ENCODE results near the gene HOXB1. TPM values are rescaled to one million over a fixed set of nuclear protein-coding genes. Genes with fewer than 3 reads are reported as not detected.
A peak's percentile ranks its signal among the peaks of the same experiment; 100 is the strongest.

The HOXB1 gene
- total and polyA plus RNA-seq, 10 donors: 0.06 TPM; not detected in 9

- TF ChIP-seq POLR2A (IDR thresholded peaks at IDR 0.05) (no peak), CTCF (IDR thresholded peaks at IDR 0.05 in 8 of 11, conservative IDR thresholded peaks at IDR 0.05 in 3 of 11) (no peak), POLR2AphosphoS5 (IDR thresholded peaks at IDR 0.05) (no peak)
- Histone ChIP-seq H3K4me1 (peaks cover 0 to 76% (median 12%) of the 10 kb centered on the region in 6 donors), H3K27me3 (replicated peaks in 1 of 7) (peaks cover 0 to 72% (median 18%) of the 10 kb centered on the region in 7 donors), H3K27ac (peak overlapping the region in 7 of 8 donors; percentile 55 to 89 (median 70)), H3K36me3 (no peaks in the 10 kb centered on the region), H3K9me3 (no peaks in the 10 kb centered on the region), H3K4me3 (peak overlapping the region in 5 of 8 donors; percentile 20 to 59 (median 26))
- no peak for DNase-seq
- intact Hi-C loops (cut with DNase I; ENCODE audit: low total_unique reads): no loop called here
- WGBS, 5 donors: 63 to 84% (median 71%) methylated on average over 10 of the region's 10 CpGs
Observed at GRCh38 chr17:48563867-48564187, 33.0 kb upstream of the HOXB1 start.

- WGBS, 5 donors: 74 to 93% (median 86%) methylated on average over 6 of the region's 6 CpGs
- TF ChIP-seq POLR2A (IDR thresholded peaks at IDR 0.05): no peak
- no peak for TF ChIP-seq POLR2AphosphoS5 (IDR thresholded peaks at IDR 0.05)
- no peak for TF ChIP-seq CTCF (IDR thresholded peaks at IDR 0.05 in 8 of 11, conservative IDR thresholded peaks at IDR 0.05 in 3 of 11)
- H3K27me3 ChIP-seq (replicated peaks in 1 of 7): peaks cover 0 to 69% (median 14%) of the 10 kb centered on the region in 7 donors
- no peaks in the 10 kb centered on the region for H3K36me3 ChIP-seq
- H3K9me3 ChIP-seq: no peaks in the 10 kb centered on the region
- intact Hi-C loops (cut with DNase I; ENCODE audit: low total_unique reads): no loop called here
- peak overlapping the region in 7 of 8 donors; percentile 55 to 89 (median 70) for H3K27ac ChIP-seq
- H3K4me3 ChIP-seq: peak overlapping the region in 4 of 8 donors; percentile 20 to 59 (median 34)
- DNase-seq: no peak
- H3K4me1 ChIP-seq: peaks cover 0 to 73% (median 11%) of the 10 kb centered on the region in 6 donors
Observed at GRCh38 chr17:48563385-48563838, 32.6 kb upstream of the HOXB1 start.

- Histone ChIP-seq H3K36me3 (no peaks in the 10 kb centered on the region), H3K4me3 (peak overlapping the region in 3 of 8 donors; percentile 26 to 59 (median 42)), H3K4me1 (peaks cover 0 to 73% (median 10%) of the 10 kb centered on the region in 6 donors), H3K9me3 (no peaks in the 10 kb centered on the region), H3K27ac (peak overlapping the region in 7 of 8 donors; percentile 25 to 89 (median 68)), H3K27me3 (replicated peaks in 1 of 7) (peaks cover 0 to 69% (median 9%) of the 10 kb centered on the region in 7 donors)
- DNase-seq: no peak
- TF ChIP-seq POLR2AphosphoS5 (IDR thresholded peaks at IDR 0.05) (no peak), CTCF (IDR thresholded peaks at IDR 0.05 in 8 of 11, conservative IDR thresholded peaks at IDR 0.05 in 3 of 11) (no peak), POLR2A (IDR thresholded peaks at IDR 0.05) (no peak)
- intact Hi-C loops (cut with DNase I; ENCODE audit: low total_unique reads): no loop called here
- WGBS, 5 donors: 78 to 88% (median 84%) methylated on average over 5 of the region's 5 CpGs
Observed at GRCh38 chr17:48562934-48563333, 32.1 kb upstream of the HOXB1 start.

GRCh38 chr17:48561884-48562810 lies 31.3 kb upstream of the HOXB1 start:
- Histone ChIP-seq H3K4me1 (peaks cover 0 to 73% (median 8%) of the 10 kb centered on the region in 6 donors), H3K4me3 (peak overlapping the region in 2 of 8 donors; percentile 42 to 59), H3K36me3 (no peaks in the 10 kb centered on the region), H3K27me3 (replicated peaks in 1 of 7) (peaks cover 0 to 69% (median 8%) of the 10 kb centered on the region in 7 donors), H3K27ac (peak overlapping the region in 6 of 8 donors; percentile 25 to 89 (median 64)), H3K9me3 (no peaks in the 10 kb centered on the region)
- TF ChIP-seq CTCF (IDR thresholded peaks at IDR 0.05 in 8 of 11, conservative IDR thresholded peaks at IDR 0.05 in 3 of 11): peak in 1 of 11 experiments; percentile 25
- TF ChIP-seq POLR2AphosphoS5 (IDR thresholded peaks at IDR 0.05): no peak
- DNase-seq: no peak
- intact Hi-C loops (cut with DNase I; ENCODE audit: low total_unique reads): no loop called here
- WGBS, 5 donors: 62 to 67% (median 65%) methylated on average over 15 of the region's 15 CpGs

All from spleen (tissue), 11 donors.